Measurements from ENCODE around the gene IGF1. TPM values are rescaled to one million over a fixed set of nuclear protein-coding genes. Genes with fewer than 3 reads are reported as not detected.

The IGF1 gene
- total and polyA plus RNA-seq, 10 of the 15 experiments (the other 5 are each of a cell fraction or from before 2014, with no cell fraction given), result 2.4 to 9.2 (median 3.5) TPM

DNA sequence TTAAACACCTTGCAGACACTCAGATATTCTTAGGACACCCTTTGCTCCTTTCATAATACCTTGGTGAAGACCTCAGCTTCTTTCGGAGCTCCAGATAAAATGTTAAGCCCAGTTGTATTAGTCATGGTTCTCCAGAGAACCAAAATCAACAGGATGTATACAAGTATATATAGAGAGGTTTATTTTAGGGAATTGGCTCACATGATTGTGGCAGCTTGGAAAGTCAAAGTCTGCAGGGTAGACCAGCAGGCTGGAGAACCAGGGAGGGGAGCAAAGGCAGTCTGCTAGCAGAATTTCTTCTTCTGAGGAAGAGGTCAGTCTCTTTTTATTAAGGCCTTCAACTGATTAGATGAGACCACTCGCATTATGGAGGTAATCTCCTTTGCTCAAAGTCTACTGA lies 6.9 kb upstream of the IGF1 start:
- H3K9me3 ChIP-seq (replicated peaks; ENCODE audit: control insufficient read depth, insufficient read depth, low read length), result peaks cover under 1% of the 10 kb centered on the region
- SMC1A ChIA-PET (ENCODE audit: uncharacterized antibody, unreplicated experiment), result interaction anchor here (0.6 to 1.4 kb wide), 2 partner anchors 11 to 309 kb away, joined by 3 to 5 read pairs; no protein-coding TSS in a partner anchor
- H4K20me1 ChIP-seq (ENCODE audit: control insufficient read depth, insufficient read depth), result no peaks in the 10 kb centered on the region
- FAIRE-seq (no peak), DNase-seq (ENCODE audit: low read depth, low spot score) (no peak), ATAC-seq (no peak)
- no peak overlapping the region for H3K9ac ChIP-seq (ENCODE audit: control insufficient read depth, insufficient read depth, low read length)
- in situ Hi-C loops (cut with MboI), result no loop called here
- peaks cover 29% of the 10 kb centered on the region for H3K4me1 ChIP-seq (ENCODE audit: control insufficient read depth, insufficient read depth, low read length)
- no peak overlapping the region for H3K4me2 ChIP-seq (ENCODE audit: control insufficient read depth, insufficient read depth)
- RAD21 ChIA-PET (ENCODE audit: unreplicated experiment), result interaction anchor here (1.5 to 2.4 kb wide), 2 partner anchors 56 to 253 kb away, joined by 4 to 5 read pairs; no protein-coding TSS in a partner anchor
- BruUV-seq (replicated peaks), result no TSS peak
- no peaks in the 10 kb centered on the region for H3K27me3 ChIP-seq (replicated peaks in 1 of 2; ENCODE audit: control insufficient read depth in 2 of 2, insufficient read depth in 2 of 2, low read length in 1 of 2)
- H2AFZ ChIP-seq (ENCODE audit: control insufficient read depth, low read depth, low read length), result no peak overlapping the region
- H3K36me3 ChIP-seq (ENCODE audit: control insufficient read depth in 2 of 2, insufficient read depth in 2 of 2, low read length in 1 of 2), result no peaks in the 10 kb centered on the region
- no peak overlapping the region for H3K27ac ChIP-seq (ENCODE audit: control insufficient read depth, insufficient read depth)
- POLR2A ChIA-PET, result interaction anchor here (0.6 to 0.7 kb wide), 2 partner anchors 10 to 13 kb away, joined by 3 to 4 read pairs; no protein-coding TSS in a partner anchor
- intact Hi-C loops (cut with micrococcal nuclease; ENCODE audit: unreplicated experiment), result no loop called here
- no peak overlapping the region for H3K4me3 ChIP-seq
- 100% methylated on average over 2 of the region's 2 CpGs for WGBS (ENCODE audit: insufficient coverage, insufficient replicate concordance, low lambda C conversion rate, missing lambda C conversion rate)
- CTCF ChIA-PET, result interaction anchor here (0.8 to 1.8 kb wide), 4 partner anchors 8 to 317 kb away, joined by 3 to 10 read pairs (median 4); no protein-coding TSS in a partner anchor
- peaks cover 2% of the 10 kb centered on the region; the same call in 1 of the 2 replicates for H3K79me2 ChIP-seq (ENCODE audit: control insufficient read depth, insufficient read depth, low read length)
- TF ChIP-seq ZNF384 (IDR thresholded peaks at IDR 0.05; ENCODE audit: borderline replicate concordance, low read depth, low read length) (no peak), ZBTB40 (IDR thresholded peaks at IDR 0.05; ENCODE audit: borderline replicate concordance) (no peak), PAX5 (IDR thresholded peaks at IDR 0.05; ENCODE audit: borderline replicate concordance, low read depth, low read length) (no peak), ZNF207 (IDR thresholded peaks at IDR 0.05; ENCODE audit: borderline replicate concordance) (no peak), FOS (IDR thresholded peaks at IDR 0.05; ENCODE audit: borderline replicate concordance, extremely low read depth, insufficient read length) (no peak), SP1 (IDR thresholded peaks at IDR 0.05; ENCODE audit: low read depth, low read length) (no peak), REST (IDR thresholded peaks at IDR 0.05; ENCODE audit: low read depth, low read length) (no peak)
- TF ChIP-seq, protein P1, sequence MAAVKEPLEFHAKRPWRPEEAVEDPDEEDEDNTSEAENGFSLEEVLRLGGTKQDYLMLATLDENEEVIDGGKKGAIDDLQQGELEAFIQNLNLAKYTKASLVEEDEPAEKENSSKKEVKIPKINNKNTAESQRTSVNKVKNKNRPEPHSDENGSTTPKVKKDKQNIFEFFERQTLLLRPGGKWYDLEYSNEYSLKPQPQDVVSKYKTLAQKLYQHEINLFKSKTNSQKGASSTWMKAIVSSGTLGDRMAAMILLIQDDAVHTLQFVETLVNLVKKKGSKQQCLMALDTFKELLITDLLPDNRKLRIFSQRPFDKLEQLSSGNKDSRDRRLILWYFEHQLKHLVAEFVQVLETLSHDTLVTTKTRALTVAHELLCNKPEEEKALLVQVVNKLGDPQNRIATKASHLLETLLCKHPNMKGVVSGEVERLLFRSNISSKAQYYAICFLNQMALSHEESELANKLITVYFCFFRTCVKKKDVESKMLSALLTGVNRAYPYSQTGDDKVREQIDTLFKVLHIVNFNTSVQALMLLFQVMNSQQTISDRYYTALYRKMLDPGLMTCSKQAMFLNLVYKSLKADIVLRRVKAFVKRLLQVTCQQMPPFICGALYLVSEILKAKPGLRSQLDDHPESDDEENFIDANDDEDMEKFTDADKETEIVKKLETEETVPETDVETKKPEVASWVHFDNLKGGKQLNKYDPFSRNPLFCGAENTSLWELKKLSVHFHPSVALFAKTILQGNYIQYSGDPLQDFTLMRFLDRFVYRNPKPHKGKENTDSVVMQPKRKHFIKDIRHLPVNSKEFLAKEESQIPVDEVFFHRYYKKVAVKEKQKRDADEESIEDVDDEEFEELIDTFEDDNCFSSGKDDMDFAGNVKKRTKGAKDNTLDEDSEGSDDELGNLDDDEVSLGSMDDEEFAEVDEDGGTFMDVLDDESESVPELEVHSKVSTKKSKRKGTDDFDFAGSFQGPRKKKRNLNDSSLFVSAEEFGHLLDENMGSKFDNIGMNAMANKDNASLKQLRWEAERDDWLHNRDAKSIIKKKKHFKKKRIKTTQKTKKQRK (IDR thresholded peaks at IDR 0.05; ENCODE audit: low read depth, low read length), result no peak
- TF ChIP-seq, protein P2, sequence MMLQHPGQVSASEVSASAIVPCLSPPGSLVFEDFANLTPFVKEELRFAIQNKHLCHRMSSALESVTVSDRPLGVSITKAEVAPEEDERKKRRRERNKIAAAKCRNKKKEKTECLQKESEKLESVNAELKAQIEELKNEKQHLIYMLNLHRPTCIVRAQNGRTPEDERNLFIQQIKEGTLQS (IDR thresholded peaks at IDR 0.05; ENCODE audit: borderline replicate concordance, extremely low read depth, low read depth, low read length), result no peak
- TF ChIP-seq, protein P3, sequence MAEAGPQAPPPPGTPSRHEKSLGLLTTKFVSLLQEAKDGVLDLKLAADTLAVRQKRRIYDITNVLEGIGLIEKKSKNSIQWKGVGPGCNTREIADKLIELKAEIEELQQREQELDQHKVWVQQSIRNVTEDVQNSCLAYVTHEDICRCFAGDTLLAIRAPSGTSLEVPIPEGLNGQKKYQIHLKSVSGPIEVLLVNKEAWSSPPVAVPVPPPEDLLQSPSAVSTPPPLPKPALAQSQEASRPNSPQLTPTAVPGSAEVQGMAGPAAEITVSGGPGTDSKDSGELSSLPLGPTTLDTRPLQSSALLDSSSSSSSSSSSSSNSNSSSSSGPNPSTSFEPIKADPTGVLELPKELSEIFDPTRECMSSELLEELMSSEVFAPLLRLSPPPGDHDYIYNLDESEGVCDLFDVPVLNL (IDR thresholded peaks at IDR 0.05; ENCODE audit: low read depth, low read length), result no peak
